KMS-11 (cell line): ENCODE results near the gene FRMD4A.

ENCODE experiments used
- H2AFZ ChIP-seq: fragments of 200-600 bp; sonication (generic); 2 replicates; pipeline ENCODE4 v1.6.1; 2016; ENCODE audit warnings: antibody characterized with exemption, mixed run types, low read depth
- H3K27ac ChIP-seq: fragments of 200-600 bp; sonication (generic); 2 replicates; pipeline ENCODE4 v1.6.1; 2016; ENCODE audit warnings: mild to moderate bottlenecking, mixed run types
- H3K27me3 ChIP-seq: fragments of 200-600 bp; sonication (generic); 2 replicates; pipeline ENCODE4 v1.6.1; 2017; ENCODE audit warnings: mild to moderate bottlenecking, low read depth, mixed run types, moderate library complexity; ENCODE audit not compliant: insufficient read depth
- H3K36me3 ChIP-seq: fragments of 200-600 bp; sonication (generic); 2 replicates; pipeline ENCODE4 v1.6.1; 2017; ENCODE audit warnings: mild to moderate bottlenecking, mixed run types; ENCODE audit not compliant: insufficient read depth
- H3K4me1 ChIP-seq: fragments of 200-600 bp; sonication (generic); 2 replicates; pipeline ENCODE4 v1.6.1; 2016; ENCODE audit warnings: mild to moderate bottlenecking, low read depth, mixed run types; ENCODE audit not compliant: poor library complexity, severe bottlenecking
- H3K4me2 ChIP-seq: fragments of 200-600 bp; sonication (generic); 2 replicates; pipeline ENCODE4 v1.7.0; 2016; ENCODE audit warnings: mild to moderate bottlenecking, mixed run types
- H3K4me3 ChIP-seq: fragments of 200-600 bp; sonication (generic); IDR thresholded peaks from 2 replicates; pipeline ENCODE4 v1.6.1; 2017; ENCODE audit warnings: low read depth, low read length, mixed read lengths; ENCODE audit not compliant: insufficient read depth
- H3K79me2 ChIP-seq: fragments of 200-600 bp; sonication (generic); 2 replicates; pipeline ENCODE4 v1.6.1; 2016; ENCODE audit warnings: low read depth, mixed run types; ENCODE audit not compliant: insufficient read depth
- H3K9ac ChIP-seq: fragments of 200-600 bp; sonication (generic); 2 replicates; pipeline ENCODE4 v1.6.1; 2016; ENCODE audit warnings: mild to moderate bottlenecking, mixed run types
- H4K20me1 ChIP-seq: fragments of 200-600 bp; sonication (generic); 2 replicates; pipeline ENCODE4 v1.6.1; 2016; ENCODE audit warnings: mild to moderate bottlenecking, mixed run types; ENCODE audit not compliant: insufficient read depth
- CTCF ChIP-seq: fragments of 200-600 bp; sonication (generic); conservative IDR thresholded peaks from 2 replicates; pipeline ENCODE4 v1.6.1; 2017; ENCODE audit warnings: low read depth, mild to moderate bottlenecking, antibody characterized with exemption, low read length, moderate library complexity, mixed read lengths

The FRMD4A gene

GRCh38 chr10:13990392-13990805 is 340.3 kb downstream of the FRMD4A start:
- no peaks in the 10 kb centered on the region for H3K36me3 ChIP-seq
- H2AFZ ChIP-seq, result no peak overlapping the region
- no peaks in the 10 kb centered on the region for H4K20me1 ChIP-seq
- no peaks in the 10 kb centered on the region for H3K4me1 ChIP-seq
- no peak overlapping the region for H3K9ac ChIP-seq
- H3K4me3 ChIP-seq, result no peak overlapping the region
- no peak overlapping the region for H3K4me2 ChIP-seq
- no peak overlapping the region for H3K27ac ChIP-seq
- TF ChIP-seq CTCF, result no peak
- H3K27me3 ChIP-seq, result no peaks in the 10 kb centered on the region
- H3K79me2 ChIP-seq, result no peaks in the 10 kb centered on the region

DNA sequence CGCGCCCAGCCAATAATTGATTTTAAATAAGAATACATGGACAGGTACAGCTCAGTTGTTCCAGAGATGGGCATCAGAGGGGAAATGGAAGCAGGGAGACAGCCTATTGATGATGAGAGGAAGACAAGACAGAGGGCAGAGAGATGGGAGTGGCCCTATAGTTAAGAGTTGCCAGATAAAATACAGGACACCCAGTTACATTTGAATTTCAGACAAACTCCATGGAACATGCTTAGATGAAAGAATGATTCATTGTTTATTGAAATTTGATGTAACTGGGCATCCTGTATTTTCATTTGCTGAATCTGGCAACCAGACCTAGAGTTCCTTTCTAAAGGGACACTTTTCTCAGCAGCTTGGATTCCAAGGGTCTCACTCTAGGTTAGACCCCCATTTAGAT is 341.1 kb downstream of the FRMD4A start:
- no peaks in the 10 kb centered on the region for H3K4me1 ChIP-seq
- no peaks in the 10 kb centered on the region for H3K79me2 ChIP-seq
- no peak overlapping the region for H3K9ac ChIP-seq
- no peak overlapping the region for H3K27ac ChIP-seq
- no peaks in the 10 kb centered on the region for H4K20me1 ChIP-seq
- no peaks in the 10 kb centered on the region for H3K36me3 ChIP-seq
- no peak overlapping the region for H3K4me3 ChIP-seq
- H3K4me2 ChIP-seq, result no peak overlapping the region
- no peak overlapping the region for H2AFZ ChIP-seq
- no peaks in the 10 kb centered on the region for H3K27me3 ChIP-seq
- no peak for TF ChIP-seq CTCF

- Histone ChIP-seq H3K36me3 (no peaks in the 10 kb centered on the region), H3K4me3 (no peak overlapping the region), H3K9ac (no peak overlapping the region), H3K79me2 (no peaks in the 10 kb centered on the region), H2AFZ (no peak overlapping the region), H3K4me2 (no peak overlapping the region), H3K27ac (no peak overlapping the region), H3K4me1 (no peaks in the 10 kb centered on the region), H3K27me3 (no peaks in the 10 kb centered on the region), H4K20me1 (no peaks in the 10 kb centered on the region)
- no peak for TF ChIP-seq CTCF
Observed at GRCh38 chr10:13987446-13987845, 343.3 kb downstream of the FRMD4A start.

- Histone ChIP-seq H3K9ac (no peak overlapping the region), H3K79me2 (no peaks in the 10 kb centered on the region), H3K4me2 (no peak overlapping the region), H3K27ac (no peak overlapping the region), H3K36me3 (no peaks in the 10 kb centered on the region), H3K4me3 (no peak overlapping the region), H3K27me3 (no peaks in the 10 kb centered on the region), H2AFZ (no peak overlapping the region), H4K20me1 (no peaks in the 10 kb centered on the region), H3K4me1 (no peaks in the 10 kb centered on the region)
- TF ChIP-seq CTCF, result no peak
Observed at GRCh38 chr10:13984647-13985155, 346.0 kb downstream of the FRMD4A start.
